Vagina (tissue), 2 donors: ENCODE results near the gene SHOC1. TPM values are rescaled to one million over a fixed set of nuclear protein-coding genes. Genes with fewer than 3 reads are reported as not detected.

ENCODE experiments used
- DNase-seq, 2 donors: peaks; one replicate each; pipeline ENCODE4 v3.0.0-alpha.2; 2017; ENCODE audit errors: extremely low spot score in 2 of 2
- H3K27ac ChIP-seq: fragments of 200-600 bp; sonication (generic); one replicate; pipeline ENCODE4 v1.5.1; 2019
- H3K27me3 ChIP-seq: fragments of 200-600 bp; sonication (generic); one replicate; pipeline ENCODE4 v1.5.1; 2019
- H3K36me3 ChIP-seq, 2 donors: fragments of 200-600 bp; sonication (generic); one replicate each; pipeline ENCODE4 v1.5.1; 2017 to 2019
- H3K4me1 ChIP-seq: fragments of 200-600 bp; sonication (generic); one replicate; pipeline ENCODE4 v1.5.1; 2019
- H3K4me3 ChIP-seq, 2 donors: fragments of 200-600 bp; sonication (generic); 1 replicate in 1 of 2; 2 replicates in 1 of 2; pipeline ENCODE4 v1.5.1; 2016 to 2019
- H3K9me3 ChIP-seq: fragments of 200-600 bp; sonication (generic); one replicate; pipeline ENCODE4 v1.5.1; 2019
- CTCF ChIP-seq, 3 experiments: fragments of 450-650 bp in 2 of 3; fragments of 200-600 bp in 1 of 3; sonication (generic) in 1 of 3; IDR thresholded peaks; one replicate each; pipeline ENCODE4 v1.5.1; 2017 to 2019; ENCODE audit warnings: antibody characterized with exemption in 3 of 3, mild to moderate bottlenecking in 2 of 3, moderate library complexity in 2 of 3
- POLR2A ChIP-seq, 2 donors: fragments of 450-650 bp; IDR thresholded peaks; one replicate each; pipeline ENCODE4 v1.6.1; 2017; ENCODE audit warnings: antibody characterized with exemption in 2 of 2, mild to moderate bottlenecking in 2 of 2, moderate library complexity in 2 of 2
- POLR2AphosphoS5 ChIP-seq, 2 donors: sonication (generic); formaldehyde crosslinking; IDR thresholded peaks; one replicate each; pipeline ENCODE4 v1.9.0; 2017; ENCODE audit warnings: antibody characterized with exemption in 2 of 2, mild to moderate bottlenecking in 2 of 2, low read depth in 1 of 2; ENCODE audit not compliant: insufficient read depth in 1 of 2
- intact Hi-C: fragments of 100-400 bp; cut with DNase I; formaldehyde crosslinking; loops from one replicate; pipeline ENCODE4 v1.15.1; 2023
- small RNA-seq: library from RNA; depleted of rRNA; stranded (forward); fragments of <200 nt; gene quantifications from one replicate; pipeline ENCODE3, GENCODE V24; 2016
- total RNA-seq: library from RNA; depleted of rRNA; stranded (reverse); fragments of >200 nt; gene quantifications from one replicate; pipeline ENCODE4 v1.2.3, GENCODE V29; 2016

Gene SHOC1
- total RNA-seq, 1 donor from 2014 or later, result 0.25 TPM

- H3K9me3 ChIP-seq, result no peaks in the 10 kb centered on the region
- no peaks in the 10 kb centered on the region for H3K36me3 ChIP-seq
- DNase-seq, result no peak
- H3K4me3 ChIP-seq, result no peak overlapping the region
- H3K27ac ChIP-seq, result no peak overlapping the region
- TF ChIP-seq CTCF (IDR thresholded peaks at IDR 0.05) (no peak), POLR2AphosphoS5 (IDR thresholded peaks at IDR 0.05; ENCODE audit: insufficient read depth in 1 of 2, low read depth in 1 of 2) (no peak), POLR2A (IDR thresholded peaks at IDR 0.05) (no peak)
- intact Hi-C loops, result no loop called here
- no peaks in the 10 kb centered on the region for H3K4me1 ChIP-seq
- H3K27me3 ChIP-seq, result no peaks in the 10 kb centered on the region
These were observed 42.3 kb downstream of the SHOC1 start for GRCh38 chr9:111752455-111752854.

Small RNA genes lying within 50 kb of the gene (small RNA-seq; reads per million reads assigned to genes)
- gene RNU6-1013P, result not detected

Other genes starting within 250 kb of the SHOC1 start
- 40.3 TPM for gene PTGR1, start 195.3 kb downstream of the SHOC1 start, total RNA-seq
- gene DNAJC25, start 163.6 kb downstream of the SHOC1 start, total RNA-seq, result 6.1 TPM
- gene GNG10, start 133.3 kb downstream of the SHOC1 start, total RNA-seq, result 35.6 TPM
- gene UGCG, start 101.9 kb upstream of the SHOC1 start, total RNA-seq, result 33.1 TPM